ENCODE data around the gene MTERF4. TPM values are rescaled to one million over a fixed set of nuclear protein-coding genes. Genes with fewer than 3 reads are reported as not detected.

The MTERF4 gene
- total RNA-seq, 4 donors from 2014 or later, result 67.8 to 110 (median 91.0) TPM

DNA sequence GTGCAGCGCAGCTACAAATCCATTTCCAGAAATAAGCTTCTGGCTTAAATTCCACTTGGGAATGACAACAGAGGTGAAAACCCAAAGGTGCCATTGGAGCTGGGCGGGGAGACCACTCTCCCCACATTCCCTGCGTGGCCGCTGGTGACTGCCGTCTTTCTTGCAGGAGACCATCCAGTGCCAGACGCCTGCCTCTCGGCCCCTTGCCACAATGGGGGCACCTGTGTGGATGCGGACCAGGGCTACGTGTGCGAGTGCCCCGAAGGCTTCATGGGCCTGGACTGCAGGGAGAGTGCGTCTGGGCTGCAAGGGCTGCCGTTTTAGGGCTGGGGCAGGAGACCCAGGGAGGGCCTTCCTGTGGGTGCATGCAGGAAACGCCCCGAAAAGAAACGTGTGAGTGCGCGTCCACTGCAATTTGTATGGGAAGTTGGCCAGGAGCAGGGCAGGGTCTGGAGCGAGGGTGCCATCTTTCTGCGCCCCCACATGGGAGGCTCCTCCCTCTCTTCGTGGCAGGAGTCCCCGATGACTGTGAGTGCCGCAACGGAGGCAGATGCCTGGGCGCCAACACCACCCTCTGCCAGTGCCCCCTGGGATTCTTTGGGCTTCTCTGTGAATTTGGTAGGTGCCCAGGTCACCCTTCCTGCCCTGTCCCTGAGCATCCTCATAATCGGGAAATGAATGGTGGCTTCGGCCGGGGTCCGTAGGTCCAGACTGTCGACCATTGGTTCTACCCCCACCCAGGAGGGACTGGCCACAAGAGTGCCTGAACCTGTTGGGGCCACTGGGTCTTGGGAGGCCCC, 53.7 kb downstream of the MTERF4 start:
- WGBS, 2 donors, result 93% methylated on average over 26 to 30 of the region's 30 CpGs
- Histone ChIP-seq H3K4me3 (replicated peaks in 1 of 3) (no peak overlapping the region), H3K27ac (no peak overlapping the region), H3K4me1 (no peaks in the 10 kb centered on the region), H3K36me3 (peaks cover 50 to 52% of the 10 kb centered on the region in 2 donors), H3K27me3 (no peaks in the 10 kb centered on the region), H3K9me3 (no peaks in the 10 kb centered on the region)
- TF ChIP-seq POLR2A (IDR thresholded peaks at IDR 0.05) (no peak), CTCF (IDR thresholded peaks at IDR 0.05) (no peak)
- no peak for DNase-seq
- intact Hi-C loops (cut with DNase I), result no loop called here

GRCh38 chr2:241047253-241048010, 54.7 kb downstream of the MTERF4 start:
- peaks cover 42 to 52% of the 10 kb centered on the region in 2 donors for H3K36me3 ChIP-seq
- intact Hi-C loops (cut with DNase I), result no loop called here
- no peaks in the 10 kb centered on the region for H3K27me3 ChIP-seq
- no peak overlapping the region for H3K4me3 ChIP-seq (replicated peaks in 1 of 3)
- no peaks in the 10 kb centered on the region for H3K9me3 ChIP-seq
- H3K4me1 ChIP-seq, result no peaks in the 10 kb centered on the region
- WGBS, 2 donors, result 85 to 87% methylated on average over 6 of the region's 6 CpGs
- TF ChIP-seq CTCF (IDR thresholded peaks at IDR 0.05) (no peak), POLR2A (IDR thresholded peaks at IDR 0.05) (no peak)
- DNase-seq, result no peak
- no peak overlapping the region for H3K27ac ChIP-seq

Small RNAs within 50 kb of the gene (small RNA-seq; reads per million reads assigned to genes)
- not detected for gene AC005237.2

Other genes starting within 250 kb of the MTERF4 start
- gene AGXT, start 233.5 kb downstream of the MTERF4 start, total RNA-seq, result not detected
- under 1 TPM in 2 of 4 donors, not detected in 2; 0.33 to 0.81 TPM for gene MAB21L4, start 206.1 kb downstream of the MTERF4 start, total RNA-seq
- not detected for gene CROCC2, start 196.0 kb downstream of the MTERF4 start, total RNA-seq
- gene SNED1, start 103.7 kb downstream of the MTERF4 start, total RNA-seq, result 100 to 1,000 TPM in 1 of 4 donors, 10 to 100 TPM in 3; 47.7 to 122 (median 68.7) TPM
- gene PASK, start 47.2 kb upstream of the MTERF4 start, total RNA-seq, result 10 to 100 TPM in 3 of 4 donors, 1 to 10 TPM in 1; 7.0 to 29.4 (median 20.8) TPM
- 10 to 100 TPM; 58.7 to 74.0 (median 68.8) TPM for gene PPP1R7, start 48.2 kb upstream of the MTERF4 start, total RNA-seq
- 1 to 10 TPM in 1 of 4 donors, under 1 TPM in 2, not detected in 1; 0.94 to 1.8 (median 0.98) TPM for gene ANO7, start 86.4 kb upstream of the MTERF4 start, total RNA-seq
- gene HDLBP, start 213.4 kb upstream of the MTERF4 start, total RNA-seq, result 100 to 1,000 TPM; 303 to 490 (median 435) TPM
- gene SEPTIN2, start 213.6 kb upstream of the MTERF4 start, total RNA-seq, result 100 to 1,000 TPM; 340 to 417 (median 365) TPM

Data from thyroid gland (tissue), 4 donors.